NCI-H2196 (cell line): ENCODE data around the gene KRTAP4-3.
A peak's percentile ranks its signal among the peaks of the same experiment; 100 is the strongest.
"Not testable (repeated sequence)": the region's sequence is repeated elsewhere in the genome, so short reads cannot be mapped to it uniquely, and the experiment has no call there.

Source experiments
- DNase-seq: peaks from one replicate; lab custom pipeline; 2025; ENCODE audit not compliant: unreplicated experiment; lab: John Stamatoyannopoulos, UW

Gene KRTAP4-3

DNA sequence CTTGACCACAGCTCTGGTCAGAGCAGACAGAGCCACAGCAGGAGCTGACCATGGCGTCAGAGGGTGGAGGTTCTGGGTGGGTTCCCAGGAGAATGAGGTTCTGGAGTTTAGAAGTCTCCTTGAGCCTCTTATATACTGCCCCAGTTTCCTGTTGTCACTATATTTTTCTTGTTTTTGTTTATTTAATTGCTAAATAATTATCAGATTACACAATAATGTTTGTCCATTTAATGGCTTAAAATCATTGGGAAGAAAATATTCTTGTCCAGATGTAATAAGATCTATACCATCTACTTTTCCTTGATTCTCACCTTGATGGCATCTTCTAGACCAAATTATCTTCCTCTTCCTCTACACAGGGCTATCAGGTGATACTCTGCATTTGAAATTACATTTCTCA, at the start of gene KRTAP4-3:
Gene KRTAP4-3, minus strand, starts transcription at position 101 of the 400 bp plus-strand sequence. Its CDS starts 49 bp downstream, at position 52.
- no peak for DNase-seq

DNA sequence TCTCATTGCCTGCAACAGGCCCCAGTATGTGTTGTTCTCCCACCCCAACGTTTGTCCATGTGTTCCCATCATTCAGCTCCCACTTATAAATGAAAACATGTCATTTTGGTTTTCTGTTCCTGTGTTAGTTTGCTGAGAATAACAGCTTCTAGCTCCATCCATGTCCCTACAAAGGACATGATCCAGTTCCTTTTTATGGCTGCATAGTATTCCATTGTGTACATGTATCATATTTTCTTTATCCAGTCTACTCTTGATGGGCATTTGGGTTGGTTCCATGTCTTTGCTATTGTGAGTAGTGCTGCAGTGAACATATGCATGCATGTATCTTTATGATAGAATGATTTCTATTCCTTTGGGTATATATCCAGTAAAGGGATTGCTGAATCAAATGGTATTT, 47.7 kb upstream of the KRTAP4-3 start:
- DNase-seq = no peak

DNA sequence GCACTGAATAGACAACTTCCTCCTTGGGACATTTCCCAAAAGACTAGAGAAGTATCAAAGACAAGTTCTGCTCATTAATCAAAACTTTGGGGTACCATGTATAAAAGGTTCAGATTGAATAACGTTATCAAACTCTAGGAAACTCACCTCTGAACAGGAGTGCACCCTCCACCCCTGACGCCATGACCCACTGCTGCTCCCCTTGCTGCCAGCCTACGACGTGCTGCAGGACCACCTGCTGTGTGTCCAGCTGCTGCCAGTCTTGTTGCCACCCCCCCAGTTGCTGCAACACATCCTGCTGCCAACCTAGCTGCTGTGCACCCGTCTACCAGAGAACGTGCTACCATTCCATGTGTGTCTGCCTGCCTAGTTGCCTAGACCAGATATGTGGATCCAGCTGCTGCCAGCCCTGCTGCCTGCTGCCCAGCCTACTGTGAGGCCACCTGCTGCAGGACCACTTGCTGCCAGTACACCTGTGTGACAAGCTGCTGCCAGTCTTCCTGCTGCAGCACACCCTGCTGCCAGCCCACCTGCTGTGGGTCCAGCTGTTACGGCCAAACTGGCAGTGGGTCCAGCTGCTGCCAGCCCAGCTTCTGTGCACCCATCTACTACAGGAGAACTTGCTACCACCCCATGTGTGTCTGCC, 44.6 kb upstream of the KRTAP4-3 start:
- DNase-seq = peak; percentile 61

DNA sequence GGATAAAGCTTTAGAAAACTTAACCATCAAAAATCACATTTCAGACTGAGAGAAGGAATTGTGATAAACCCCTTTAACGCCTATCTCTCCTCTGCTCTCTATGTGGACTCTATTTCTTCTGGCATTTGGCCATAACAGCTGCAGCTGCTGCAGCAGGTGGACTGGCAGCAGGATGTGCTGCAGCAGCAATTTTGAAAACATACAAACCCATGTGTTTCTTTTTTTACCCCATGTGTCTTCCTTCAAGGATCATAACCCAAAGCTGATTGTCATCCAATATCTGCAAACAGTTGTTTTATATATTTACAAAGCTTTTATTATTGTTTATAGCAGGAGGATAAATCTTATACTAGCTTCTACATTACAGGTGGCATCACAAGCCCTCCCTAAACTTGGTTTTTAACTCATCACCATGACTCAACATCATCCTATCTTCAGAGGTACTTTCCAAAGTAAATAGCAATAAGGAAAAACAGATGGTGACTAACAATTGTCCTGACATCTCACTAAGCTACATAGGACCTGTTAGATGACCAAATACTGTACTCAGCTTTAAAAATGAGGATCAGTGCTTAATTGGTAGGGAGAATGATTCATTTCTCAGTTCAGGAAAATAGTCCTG, 43.9 kb upstream of the KRTAP4-3 start:
- peak; percentile 56 for DNase-seq

DNA sequence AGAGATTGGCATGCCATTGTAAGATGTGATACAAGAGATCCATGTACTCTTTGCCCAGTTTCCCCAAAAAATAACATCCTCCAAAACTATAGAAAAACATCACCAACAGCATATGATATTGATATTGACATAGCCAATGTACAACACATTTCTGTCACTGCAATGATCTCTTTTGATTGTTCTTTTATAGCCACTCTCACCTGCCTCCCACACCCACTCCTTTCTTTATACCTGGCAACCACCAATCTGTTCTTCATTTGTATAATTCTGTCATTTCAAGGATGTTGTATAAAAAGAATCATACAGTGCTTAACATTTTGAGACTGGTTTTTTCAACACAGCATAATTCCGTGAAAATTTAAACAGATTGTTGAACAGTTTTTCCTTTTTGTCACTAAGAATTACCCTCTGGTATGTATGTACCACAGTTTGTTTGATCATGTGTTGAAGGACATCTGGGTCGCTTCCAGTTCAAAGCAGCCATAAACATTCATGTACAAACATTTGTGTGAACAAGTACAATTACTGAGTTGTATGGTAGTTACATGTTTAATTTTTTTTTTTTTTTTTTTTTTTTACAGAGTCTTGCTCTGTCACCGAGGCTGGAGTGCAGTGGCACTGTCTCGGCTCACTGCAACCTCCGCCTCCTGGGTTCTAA, 31.5 kb upstream of the KRTAP4-3 start:
- no peak for DNase-seq

DNA sequence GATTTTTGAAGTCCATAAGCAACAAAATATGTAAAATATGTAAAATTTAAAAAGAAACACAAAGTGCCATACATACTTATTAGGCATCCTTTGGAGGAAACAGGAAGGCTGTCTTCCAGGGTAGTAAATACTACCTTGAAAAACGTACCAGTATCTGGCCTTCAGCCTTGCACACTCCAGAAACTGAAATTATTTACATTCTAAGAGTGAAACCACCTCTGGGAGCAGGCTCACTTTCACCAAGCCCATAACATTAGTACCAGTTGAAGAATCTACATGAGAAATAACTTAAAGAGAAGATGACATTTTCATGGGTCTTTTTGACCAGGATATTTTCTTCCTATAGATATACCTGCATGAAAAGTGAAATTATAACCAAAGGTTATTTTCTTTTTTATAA, 28.0 kb upstream of the KRTAP4-3 start:
- DNase-seq = no peak

DNA sequence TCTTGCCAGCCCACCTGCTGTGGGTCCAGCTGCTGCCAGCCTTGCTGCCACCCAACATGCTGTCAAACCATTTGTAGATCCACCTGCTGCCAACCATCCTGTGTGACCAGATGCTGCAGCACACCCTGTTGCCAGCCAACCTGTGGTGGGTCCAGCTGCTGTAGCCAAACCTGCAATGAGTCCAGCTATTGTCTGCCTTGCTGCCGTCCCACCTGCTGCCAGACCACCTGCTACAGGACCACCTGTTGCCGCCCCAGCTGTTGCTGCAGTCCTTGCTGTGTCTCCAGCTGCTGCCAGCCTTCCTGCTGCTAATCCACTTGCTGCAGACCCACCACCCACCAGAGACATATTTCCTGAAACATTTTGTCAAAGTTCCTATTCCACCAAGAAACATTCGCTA, 22.3 kb upstream of the KRTAP4-3 start:
- DNase-seq = no peak

DNA sequence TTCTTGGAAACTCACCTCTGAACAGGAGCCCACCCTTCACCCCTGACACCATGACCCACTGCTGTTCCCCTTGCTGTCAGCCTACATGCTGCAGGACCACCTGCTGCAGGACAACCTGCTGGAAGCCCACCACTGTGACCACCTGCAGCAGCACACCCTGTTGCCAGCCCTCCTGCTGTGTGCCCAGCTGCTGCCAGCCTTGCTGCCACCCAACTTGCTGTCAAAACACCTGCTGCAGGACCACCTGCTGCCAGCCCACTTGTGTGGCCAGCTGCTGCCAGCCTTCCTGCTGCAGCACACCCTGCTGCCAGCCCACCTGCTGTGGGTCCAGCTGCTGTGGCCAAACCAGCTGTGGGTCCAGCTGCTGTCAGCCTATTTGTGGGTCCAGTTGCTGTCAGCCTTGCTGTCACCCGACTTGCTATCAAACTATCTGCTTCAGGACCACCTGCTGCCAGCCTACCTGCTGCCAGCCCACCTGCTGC, 21.9 kb upstream of the KRTAP4-3 start, which contains the start of gene KRTAP9-1:
Gene KRTAP9-1, plus strand, starts transcription at position 51 of the 482 bp plus-strand sequence. Its CDS starts 0 bp downstream, at position 51.
- not testable (repeated sequence) for DNase-seq

DNA sequence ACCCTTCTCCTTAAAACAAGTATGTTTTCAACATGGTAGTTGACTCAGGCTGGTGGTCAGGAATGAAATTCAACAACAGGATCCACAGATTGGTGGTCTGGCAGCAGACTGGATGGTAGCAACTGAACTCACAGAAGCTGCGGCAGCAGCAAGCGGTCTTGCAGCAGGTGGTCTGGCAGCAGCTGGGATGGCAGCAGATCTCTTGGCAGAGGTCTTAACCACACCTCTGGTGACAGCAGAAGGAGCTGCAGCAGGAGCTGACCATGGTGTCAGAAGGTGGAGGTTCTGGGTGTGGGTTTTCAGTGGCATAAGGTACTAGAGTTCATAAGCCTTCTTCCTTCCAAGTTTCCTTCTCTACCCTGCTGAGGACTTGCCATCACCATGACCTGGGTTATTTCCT, 18.9 kb upstream of the KRTAP4-3 start:
- DNase-seq = no peak

DNA sequence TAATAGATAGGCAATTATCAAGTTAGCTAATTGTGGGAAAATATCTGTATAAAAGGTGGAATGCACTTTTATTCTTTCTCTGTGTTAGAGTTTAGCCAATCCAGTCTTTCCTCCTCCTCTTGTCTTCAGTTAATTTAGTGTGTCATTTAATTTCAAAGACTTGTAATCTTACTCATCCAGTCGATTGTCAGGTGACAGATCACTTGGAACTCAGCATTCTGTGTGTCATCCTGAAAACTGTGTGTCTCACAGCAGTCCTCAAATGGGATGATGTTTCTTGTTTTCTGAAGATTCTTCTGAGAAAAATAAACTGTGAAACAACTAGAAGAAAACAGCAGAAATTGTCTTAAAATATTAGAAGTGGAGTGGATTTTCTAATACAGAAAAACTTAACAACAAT, 17.0 kb upstream of the KRTAP4-3 start:
- DNase-seq = no peak

DNA sequence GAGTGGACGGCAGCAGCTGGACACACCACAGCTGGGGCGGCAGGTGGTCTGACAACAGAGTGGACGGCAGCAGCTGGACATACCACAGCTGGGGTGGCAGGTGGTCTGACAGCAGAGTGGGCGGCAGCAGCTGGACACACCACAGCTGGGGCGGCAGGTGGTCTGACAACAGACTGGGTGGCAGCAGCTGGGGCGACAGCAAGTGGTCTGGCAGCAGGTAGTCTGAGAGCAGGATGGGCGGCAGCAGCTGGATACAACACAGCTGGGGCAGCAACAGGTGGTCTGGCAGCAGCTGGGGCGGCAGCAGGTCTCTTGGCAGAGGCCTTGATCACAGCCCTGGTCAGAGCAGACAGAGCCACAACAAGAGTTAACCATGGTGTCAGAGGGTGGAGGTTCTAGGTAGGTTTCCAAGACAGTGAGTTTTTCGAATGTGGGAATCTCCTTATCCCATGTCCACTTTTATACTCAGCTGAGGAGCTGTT, 16.5 kb upstream of the KRTAP4-3 start, which contains the start of gene KRTAP4-1:
Gene KRTAP4-1, minus strand, starts transcription at position 432 of the 482 bp plus-strand sequence. Its CDS starts 57 bp downstream, at position 375.
- no peak for DNase-seq

DNA sequence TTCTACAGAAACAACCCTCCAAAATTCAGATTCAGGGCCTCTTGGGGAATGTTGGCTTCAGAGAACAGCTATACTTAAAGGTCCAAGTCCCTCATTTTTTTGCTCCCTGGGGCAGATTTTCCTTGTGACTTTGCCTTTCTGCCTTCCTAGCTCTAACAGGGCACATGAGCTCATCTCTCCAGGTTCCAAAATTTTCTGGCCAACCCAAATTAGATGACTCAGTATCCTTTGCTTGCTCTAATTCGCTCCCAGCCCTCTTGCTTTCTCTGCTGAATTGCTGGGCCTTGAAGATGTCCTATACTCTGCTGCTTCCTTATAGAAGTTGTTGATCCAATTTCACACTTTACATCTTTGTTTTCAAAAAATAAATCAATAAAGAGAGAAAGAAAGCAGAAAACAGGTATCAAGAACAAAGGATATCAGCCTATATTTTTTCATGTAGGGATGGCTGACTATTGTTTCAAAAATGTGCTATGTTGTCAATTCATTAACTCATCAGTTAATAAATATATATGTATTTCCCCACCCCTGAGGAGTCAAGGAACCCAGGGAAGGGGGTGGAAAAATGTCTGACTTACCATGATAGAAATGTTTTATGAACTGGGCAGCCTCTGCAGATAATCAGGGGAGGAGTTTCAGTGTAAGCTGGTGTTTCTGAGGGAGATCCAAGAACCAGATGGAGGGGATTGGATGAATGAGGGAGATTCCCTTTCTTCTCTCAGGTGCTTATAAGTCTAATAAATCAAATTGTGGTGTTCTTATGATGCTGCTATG, 11.0 kb upstream of the KRTAP4-3 start:
- DNase-seq = no peak

DNA sequence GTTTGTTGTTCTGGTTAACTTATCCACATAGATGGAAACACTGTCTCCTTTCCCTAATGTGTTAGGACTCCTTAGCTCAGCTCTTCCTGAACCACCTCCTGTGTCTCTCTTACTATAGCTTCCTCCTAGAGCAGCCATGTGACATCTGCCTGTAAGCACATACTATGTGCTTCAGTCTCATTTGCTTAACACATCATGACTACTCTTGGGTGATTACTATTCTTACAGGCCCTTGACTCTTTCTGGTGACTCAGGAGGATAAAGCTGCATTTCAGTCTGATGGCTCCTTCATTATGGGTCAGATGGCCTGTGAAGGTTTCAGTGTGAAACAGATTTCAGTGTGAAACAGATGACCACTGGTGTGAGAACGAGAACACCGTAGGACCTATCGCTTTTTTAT, 10.3 kb upstream of the KRTAP4-3 start:
- DNase-seq = no peak

DNA sequence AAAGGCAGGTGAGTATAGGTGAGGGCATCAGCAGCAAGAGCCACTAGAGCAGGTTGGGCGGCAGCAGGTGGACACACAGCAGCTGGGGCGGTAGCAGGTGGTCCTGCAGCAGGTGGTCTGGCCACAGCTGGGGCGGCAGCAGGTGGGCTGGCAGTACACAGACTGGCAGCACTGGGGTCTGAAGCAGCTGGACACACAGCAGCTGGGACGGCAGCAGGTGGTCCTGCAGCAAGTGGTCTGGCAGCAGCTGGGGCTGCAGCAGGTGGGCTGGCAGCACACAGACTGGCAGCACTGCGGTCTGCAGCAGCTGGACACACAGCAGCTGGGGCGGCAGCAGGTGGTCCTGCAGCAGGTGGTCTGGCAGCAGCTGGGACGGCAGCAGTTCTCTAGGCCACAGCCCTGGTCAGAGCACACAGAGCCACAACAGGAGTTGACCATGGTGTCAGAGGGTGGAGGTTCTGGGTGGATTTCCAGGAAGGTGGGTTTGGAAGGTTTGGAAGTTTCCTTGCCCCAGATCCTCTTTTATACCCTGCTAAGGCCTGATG, 9.8 kb upstream of the KRTAP4-3 start, which contains the start of gene KRTAP4-2:
Gene KRTAP4-2, minus strand, starts transcription at position 495 of the 545 bp plus-strand sequence. Its CDS starts 57 bp downstream, at position 438.
- DNase-seq = no peak

DNA sequence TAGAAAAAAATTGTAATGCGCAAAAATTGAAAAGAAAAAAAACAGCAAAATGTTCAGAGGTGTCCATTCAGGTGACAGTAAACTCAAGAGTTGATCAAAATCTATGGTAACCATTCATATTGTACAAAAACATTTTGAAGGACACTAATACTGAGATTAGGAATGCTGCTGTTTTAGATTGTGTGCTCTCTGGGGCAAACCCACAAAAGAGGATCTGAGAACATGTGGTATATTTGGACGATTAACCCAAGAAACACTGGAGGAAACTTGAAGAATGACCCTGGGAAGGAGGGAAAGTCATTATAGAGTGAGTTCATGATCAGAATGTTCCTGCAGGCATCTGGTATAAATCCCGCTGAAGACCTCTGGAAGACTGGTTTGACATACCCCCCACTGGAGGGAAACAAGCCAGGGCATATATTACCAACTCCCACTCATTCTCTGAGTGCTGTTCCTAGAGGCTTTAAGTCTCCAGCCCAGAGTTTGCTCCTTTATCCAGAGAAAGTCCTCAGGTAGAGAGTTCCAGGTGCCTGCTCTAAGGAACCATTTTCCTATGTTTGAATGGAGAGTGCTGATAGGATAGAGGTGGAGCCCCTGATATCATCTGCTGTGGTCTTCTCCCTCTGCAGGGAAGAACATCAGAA, 8.8 kb upstream of the KRTAP4-3 start:
- DNase-seq = no peak

DNA sequence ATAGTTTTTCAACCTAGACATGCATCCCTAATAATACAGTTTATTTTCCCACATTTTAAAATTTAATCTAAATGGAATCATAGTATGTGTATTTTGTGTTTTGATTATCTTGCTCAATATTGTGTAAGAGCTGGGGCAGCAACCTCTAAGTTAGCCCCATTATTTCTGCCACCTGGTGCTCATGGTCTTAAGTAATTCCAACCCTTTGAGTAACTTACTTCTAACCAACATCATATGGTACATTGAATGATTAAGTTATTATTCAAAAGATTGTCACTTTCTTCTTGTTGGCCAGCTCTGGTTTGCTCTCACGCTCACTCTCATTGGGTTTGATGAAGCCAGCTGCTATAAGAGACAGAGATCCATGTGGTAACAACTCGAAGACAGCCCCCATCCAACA, 3.9 kb upstream of the KRTAP4-3 start:
- DNase-seq = no peak

DNA sequence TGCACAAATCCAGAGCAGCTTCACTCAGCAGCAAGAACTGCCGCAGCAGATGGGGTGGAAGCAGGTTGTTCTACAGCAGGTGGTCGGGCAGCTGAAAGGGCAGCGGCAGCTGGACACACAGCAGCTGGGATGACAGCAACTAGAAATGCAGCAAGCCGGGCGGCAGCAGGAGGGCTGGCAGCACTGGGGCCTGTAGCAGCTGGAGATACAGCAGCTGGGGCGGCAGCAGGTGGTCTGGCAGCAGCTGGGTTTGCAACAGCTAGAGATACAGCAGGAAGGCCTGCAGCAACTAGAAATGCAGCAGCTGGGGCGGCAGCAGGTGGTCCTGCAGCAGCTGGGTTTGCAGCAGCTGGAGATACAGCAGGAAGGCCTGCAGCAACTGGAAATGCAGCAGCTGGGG, 460 bp downstream of the KRTAP4-3 start:
- DNase-seq = no peak

DNA sequence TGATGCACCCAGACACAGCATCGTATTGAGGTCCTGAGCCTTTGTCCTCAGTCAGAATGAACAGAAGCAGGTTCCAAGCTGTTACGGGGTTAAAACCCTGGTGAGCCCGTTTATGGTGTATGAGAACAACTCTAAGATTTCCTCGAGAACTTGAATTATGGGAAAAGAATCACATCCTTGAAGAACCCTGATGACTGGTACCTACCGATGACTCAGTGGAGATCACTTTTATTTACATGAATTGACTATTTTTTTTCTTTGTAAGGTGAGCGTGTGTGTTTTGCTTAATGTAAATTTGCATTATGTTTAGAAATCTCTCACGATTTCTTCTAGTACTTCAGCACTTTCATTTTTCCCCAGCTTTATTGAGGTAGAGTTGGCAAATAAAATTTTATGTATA, 4.2 kb downstream of the KRTAP4-3 start:
- DNase-seq = no peak

DNA sequence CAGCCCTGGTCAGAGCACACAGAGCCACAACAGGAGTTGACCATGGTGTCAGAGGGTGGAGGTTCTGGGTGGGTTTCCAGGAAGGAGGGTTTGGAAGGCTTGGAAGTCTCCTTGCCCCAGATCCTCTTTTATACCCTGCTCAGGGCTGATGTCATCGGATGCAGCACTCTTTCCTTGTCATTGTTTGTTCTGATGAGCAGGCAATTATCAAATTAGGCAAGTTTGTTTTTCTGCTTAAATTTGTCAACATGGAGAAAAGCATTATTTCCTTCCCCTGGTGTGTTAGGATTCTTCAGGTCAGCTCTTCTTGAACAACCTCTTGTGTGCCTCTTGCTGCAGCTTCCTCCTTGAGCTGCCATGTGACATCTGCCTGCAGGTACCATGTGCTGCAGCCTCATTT, 7.4 kb downstream of the KRTAP4-3 start, which contains the start of gene KRTAP4-4:
Gene KRTAP4-4, minus strand, starts transcription at position 101 of the 400 bp plus-strand sequence. Its CDS starts 57 bp downstream, at position 44.
- DNase-seq = no peak

DNA sequence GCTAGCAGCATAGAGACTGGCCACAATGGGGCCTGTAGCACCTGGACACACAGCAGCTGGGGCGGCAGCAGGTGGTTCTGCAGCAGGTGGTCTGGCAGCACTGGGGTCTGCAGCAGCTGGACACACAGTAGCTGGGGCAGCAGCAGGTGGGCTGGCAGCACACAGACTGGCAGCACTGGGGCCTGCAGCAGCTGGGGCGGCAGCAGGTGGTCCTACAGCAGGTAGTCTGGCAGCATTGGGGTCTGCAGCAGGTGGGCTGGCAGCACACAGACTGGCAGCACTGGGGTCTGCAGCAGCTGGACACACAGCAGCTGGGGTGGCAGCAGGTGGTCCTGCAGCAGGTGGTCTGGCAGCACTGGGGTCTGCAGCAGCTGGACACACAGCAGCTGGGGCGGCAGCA, 7.8 kb downstream of the KRTAP4-3 start:
- DNase-seq = not testable (repeated sequence)
